Renal cortical epithelial cell (primary cell): ENCODE data around the gene SELP. TPM values are rescaled to one million over a fixed set of nuclear protein-coding genes. Genes with fewer than 3 reads are reported as not detected.
A peak's percentile ranks its signal among the peaks of the same experiment; 100 is the strongest.

ENCODE experiments used
- DNase-seq: peaks from one replicate; pipeline ENCODE4 v3.0.0-alpha.2; 2011; ENCODE audit warnings: low read depth
- total RNA-seq: library from RNA; depleted of rRNA; stranded (reverse); fragments of >200 nt; gene quantifications from 2 replicates; pipeline ENCODE4 v1.2.3, GENCODE V29; 2014

The SELP gene
- total RNA-seq, 1 donor from 2014 or later: not detected

DNA sequence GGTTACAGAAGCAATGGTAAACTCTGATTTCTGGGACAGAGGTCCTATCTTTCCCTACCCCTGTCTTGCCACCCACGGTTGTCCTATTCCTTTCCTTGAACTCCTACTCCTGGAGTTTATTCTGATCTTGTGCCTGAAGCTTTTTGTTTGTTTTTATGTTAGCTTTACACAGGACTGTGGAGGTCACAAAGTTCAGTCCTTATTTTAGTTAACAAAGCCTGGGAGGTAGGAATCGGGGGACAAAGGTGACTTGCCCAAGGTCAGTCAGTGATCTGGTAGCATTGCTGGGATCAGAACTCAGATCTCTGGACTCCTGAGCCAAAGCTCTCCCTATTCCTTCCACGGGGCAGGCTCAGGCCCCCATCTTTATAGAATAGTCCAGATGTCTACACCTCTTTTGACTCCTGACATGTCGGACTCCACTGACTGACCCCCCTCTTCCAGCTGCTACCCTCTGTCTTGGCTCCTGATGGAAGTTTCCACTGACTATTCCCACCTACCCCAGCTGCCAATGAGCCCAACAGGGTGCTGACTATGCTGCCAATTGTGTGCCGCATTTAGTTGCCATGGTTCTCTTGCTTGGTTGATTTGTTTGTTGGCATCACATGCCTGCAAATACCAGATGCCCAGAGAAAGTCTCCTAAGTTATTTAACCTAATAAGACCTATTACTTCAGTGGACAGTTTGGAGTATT is 53.5 kb downstream of the SELP start:
- peak; percentile 15 for DNase-seq

DNA sequence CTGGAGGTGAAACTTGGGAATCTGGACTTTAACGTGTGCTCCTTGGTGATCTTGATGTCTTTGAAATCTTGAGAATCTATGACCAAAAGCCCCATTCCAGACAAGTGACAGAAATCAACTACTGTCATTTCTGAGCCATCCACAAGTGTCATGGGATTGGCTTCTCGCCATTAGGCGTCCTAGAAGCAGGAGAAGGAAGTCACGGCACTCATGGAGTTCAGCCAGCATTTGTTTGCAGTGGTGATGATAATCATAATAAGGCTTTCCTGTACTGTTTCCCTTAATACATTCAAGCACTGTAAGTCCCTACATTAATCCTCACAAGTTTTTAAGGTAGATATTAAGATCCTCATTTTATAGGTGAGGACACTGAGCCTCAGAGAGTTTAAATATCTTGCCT is 55.6 kb downstream of the SELP start:
- DNase-seq: no peak

DNA sequence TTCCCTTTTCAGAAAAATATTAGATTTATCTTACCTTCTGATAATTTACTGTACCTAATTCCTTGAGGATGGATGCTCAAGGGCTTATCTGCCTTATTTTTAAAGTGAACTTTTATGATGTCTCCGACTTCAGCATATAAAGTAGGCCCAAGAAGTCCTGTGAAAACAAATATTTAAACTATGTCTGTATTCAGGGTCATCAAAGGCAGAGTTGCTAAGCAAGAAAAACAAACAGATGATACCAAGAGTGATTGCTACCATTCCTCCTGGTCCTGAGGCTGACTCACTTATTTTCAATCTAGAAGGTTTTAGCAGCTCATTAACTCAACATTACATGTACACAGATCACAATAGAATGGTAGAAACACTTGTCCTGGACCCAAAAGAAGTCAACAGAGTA is 57.7 kb downstream of the SELP start:
- DNase-seq: peak; percentile 92

- DNase-seq: no peak
Observed at GRCh38 chr1:169571450-169571849, 58.5 kb downstream of the SELP start.

DNA sequence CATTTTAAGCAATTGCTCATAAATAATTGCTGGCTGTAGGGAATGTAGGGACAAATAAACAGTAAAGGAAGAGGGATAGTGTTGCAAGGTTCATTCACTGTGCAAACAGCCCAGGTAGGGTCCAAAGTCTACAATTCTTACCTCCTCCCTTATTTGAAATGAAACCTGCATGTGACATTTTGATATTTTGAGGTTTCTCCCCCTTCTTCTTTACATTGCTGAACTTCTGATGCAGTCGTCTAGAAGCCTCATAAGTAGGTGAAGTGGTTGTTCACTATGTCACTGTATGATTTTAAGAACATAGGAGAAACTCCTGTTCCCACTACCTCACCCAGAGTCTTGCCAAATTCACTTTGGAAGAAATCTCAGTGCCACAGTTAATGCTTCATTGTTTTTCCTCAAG is 59.8 kb downstream of the SELP start:
- no peak for DNase-seq

DNA sequence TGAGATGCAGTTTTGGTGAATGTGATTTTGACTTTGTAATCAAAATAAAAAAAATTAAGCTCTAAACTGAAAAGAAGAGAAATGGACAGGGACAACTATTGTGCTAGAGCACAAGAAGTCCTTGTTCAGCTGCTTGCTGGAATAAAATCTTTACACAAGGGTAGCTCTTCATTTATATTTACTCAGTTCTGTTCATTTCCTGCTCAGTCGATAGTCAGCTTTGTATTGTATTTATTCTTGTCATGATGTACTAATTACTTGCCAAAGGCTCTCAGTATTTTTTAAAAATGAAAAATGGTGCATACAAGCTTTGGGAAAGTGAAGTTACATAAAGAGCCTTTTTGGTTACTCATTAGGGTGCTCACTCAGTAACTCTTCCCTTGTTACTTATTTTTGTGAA is 61.4 kb downstream of the SELP start:
- DNase-seq: no peak

DNA sequence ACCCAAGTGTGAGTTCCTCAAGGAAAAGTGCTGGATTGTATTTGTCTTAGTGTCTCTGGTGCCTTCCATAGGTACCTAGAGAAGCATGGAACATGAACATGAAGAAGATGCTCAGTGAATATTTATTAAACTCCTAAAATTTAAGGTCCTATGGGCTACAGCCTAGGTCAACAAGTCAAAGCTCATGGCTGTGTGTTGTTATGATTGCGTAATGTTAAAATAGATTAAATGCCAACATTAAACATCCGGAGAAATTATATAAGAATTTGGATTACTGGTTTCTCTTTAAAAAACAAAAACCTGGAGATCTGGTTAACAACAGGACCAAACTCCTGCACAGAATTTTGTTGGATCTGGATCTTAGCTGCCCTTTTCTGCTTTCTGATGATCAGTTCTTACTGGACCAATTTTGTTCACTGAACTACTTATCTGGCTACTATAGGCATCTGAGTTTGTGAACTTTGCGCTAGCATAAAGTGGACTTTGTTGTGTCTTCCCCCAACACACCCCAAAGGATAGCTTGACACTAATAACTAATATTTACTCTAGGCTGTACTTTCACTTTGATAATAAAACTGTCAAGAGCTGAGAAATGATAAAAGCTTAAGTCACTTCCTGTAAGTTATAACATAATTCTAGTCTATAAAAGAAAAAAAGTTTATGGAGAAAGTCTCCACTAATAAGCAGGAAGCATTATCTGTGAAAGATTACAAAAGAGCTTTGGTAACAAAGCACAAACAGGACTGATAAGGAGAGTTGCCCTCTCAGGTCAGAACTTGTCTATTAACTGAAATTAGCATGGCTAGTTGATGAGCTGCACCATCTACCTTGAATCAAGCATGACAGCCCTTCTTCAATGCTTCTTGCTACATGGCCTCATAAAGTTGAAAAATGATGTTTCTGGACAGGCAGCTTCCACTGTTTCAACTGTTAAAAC is 64.3 kb downstream of the SELP start:
- no peak for DNase-seq

- DNase-seq: no peak
Observed at GRCh38 chr1:169563650-169564049, 66.3 kb downstream of the SELP start.

GRCh38 chr1:169563019-169563615 is 66.8 kb downstream of the SELP start:
- no peak for DNase-seq

DNA sequence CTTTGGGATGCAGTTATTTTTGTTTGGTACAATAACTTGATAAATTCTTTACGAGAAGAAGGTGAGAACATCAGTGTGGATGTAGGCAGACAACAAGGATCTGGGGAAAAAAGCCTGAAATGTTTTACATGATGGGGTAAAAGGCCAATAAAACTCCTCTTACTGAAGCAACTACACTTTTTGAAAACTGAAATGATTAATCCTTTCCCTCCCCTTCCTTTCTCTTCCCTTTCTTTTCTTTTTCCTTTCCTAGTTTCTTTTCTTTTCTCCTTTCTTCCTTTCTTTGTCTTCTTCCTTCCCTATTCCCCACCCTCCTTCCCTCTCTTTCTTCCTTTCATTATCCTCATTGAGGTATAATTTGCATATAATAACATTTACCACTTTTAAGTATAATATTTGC is 68.2 kb downstream of the SELP start:
- no peak for DNase-seq

GRCh38 chr1:169557131-169557530 is 72.8 kb downstream of the SELP start:
- no peak for DNase-seq

DNA sequence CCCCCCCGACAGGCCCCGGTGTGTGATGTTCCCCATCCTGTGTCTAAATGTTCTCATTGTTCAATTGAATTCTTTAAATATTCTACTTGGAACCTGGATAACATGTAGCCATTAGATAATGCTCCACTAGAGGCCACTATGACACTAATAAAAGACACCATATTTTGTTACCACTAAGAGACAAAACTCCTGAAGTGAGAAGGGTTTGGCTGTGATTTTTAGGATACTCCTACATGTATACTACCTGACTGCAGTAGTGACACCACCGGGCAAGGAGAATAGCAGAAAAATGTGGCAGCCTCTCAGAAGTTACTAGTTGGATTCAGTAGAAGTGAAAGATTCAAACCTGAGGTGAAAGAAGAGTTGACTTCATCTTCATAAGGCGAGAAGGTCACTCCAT is 79.6 kb downstream of the SELP start:
- peak; percentile 68 for DNase-seq

DNA sequence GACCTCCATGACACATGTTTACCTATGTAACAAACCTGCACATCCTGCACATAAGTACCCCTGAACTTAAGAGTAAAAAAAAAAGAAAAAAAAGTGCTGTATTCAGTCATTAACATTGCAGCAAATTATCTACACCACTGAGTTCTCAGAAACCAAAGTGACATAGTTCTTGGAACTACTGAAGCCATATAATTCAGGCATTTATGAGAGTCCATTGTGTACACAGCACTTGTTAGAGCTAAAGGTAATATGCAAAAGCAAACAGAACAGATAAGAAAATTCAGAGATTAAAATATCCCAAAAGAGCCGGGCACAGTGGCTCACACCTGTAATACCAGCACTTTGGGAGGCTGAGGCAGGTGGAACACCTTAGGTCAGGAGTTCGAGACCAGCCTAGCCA is 81.6 kb downstream of the SELP start:
- DNase-seq: no peak

- DNase-seq: peak; percentile 76
Observed at GRCh38 chr1:169546087-169546995, 83.6 kb downstream of the SELP start.

DNA sequence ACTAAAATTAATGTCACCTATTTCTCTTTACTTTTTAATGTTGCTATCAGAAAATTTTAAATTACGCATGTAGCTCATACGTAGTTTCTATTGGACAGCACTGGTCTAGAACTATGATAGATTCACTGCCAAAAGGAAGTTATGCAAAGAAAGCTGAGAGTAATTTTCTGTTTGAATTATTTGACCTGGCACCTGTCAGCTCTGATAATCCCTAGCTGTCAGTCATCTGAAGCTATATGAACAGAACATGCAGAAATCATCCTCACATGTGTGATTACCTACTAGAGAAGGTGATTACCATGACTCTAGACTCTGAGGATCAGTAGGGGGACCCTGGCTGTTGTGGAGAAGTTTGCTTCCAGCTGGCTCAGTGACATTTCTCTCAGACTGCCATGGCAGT is 84.5 kb downstream of the SELP start:
- DNase-seq: no peak

DNA sequence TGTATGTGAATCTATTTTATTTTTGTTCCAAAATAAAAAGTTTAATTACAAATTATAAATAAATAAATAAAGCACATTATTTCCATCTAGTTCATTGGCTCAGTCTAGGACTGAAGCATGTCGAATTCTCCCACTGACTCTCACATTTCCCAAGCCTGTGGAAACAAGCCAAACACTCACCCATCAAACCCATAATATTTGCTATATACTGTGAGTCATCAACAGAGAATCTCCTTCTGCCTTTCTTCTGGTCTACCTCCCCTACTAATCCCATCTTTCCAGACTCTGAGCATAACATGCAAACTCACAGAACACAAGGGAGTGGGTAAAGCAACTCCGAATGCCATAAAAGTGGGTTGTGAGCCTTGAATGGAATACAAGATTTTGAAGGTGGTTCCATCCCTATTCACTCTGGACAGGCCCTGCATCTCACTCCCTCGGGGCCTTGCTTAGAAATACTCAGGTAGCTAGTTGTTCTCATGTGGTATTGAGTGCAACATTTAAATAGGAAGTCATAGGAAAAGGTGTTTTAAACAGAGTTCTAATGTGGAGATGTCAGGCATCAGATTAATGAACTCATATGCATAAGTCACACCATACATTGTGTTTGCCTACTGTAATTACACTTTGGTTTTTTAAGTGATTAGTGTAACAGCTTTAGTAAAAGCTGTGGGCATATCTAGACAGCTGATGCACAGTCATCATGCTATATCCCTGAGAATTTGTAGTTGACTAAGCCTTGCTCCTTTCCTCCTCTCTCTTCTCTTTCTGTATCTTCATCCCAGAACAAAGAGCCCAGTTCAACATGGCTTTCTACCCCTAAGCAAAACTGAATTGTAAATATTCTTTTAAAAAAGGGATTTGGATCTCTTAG is 90.7 kb downstream of the SELP start:
- peak; percentile 89 for DNase-seq
